GM10248 (cell line): ENCODE data around the gene AIFM2.

Experiments
- CTCF ChIA-PET: fragments of 300-600 bp; sonication (Branson Sonifier 250); formaldehyde crosslinking; extraction: SDS; loops from one replicate; lab custom pipeline; 2021; ENCODE audit warnings: antibody characterized with exemption; lab: Yijun Ruan, JAX
- POLR2A ChIA-PET: fragments of 350-650 bp; sonication (Branson Sonifier 250); formaldehyde crosslinking; extraction: SDS; loops from one replicate; lab custom pipeline; 2020; ENCODE audit warnings: antibody characterized with exemption; lab: Yijun Ruan, JAX
- DNase-seq: peaks from one replicate; pipeline ENCODE4 v3.0.0; 2012; ENCODE audit errors: extremely low spot score
- CTCF ChIP-seq: IDR thresholded peaks from 2 replicates; pipeline ENCODE4 v1.5.1; 2012; ENCODE audit warnings: mild to moderate bottlenecking, low read depth; ENCODE audit errors: extremely low read depth, missing control alignments, control extremely low read depth

The AIFM2 gene

GRCh38 chr10:70147259-70147625 is 14.6 kb upstream of the AIFM2 start:
- no peak for DNase-seq
- POLR2A ChIA-PET = no interaction called here
- CTCF ChIA-PET = interaction anchor here (0.7 to 5.4 kb wide), 19 partner anchors 9 to 262 kb away, joined by 3 to 77 read pairs (median 11); partner anchors contain the start of genes AIFM2, EIF4EBP2 and SAR1A
- TF ChIP-seq CTCF = no peak

GRCh38 chr10:70146489-70147258 is 14.0 kb upstream of the AIFM2 start, which contains the start of gene TYSND1:
TSS of gene TYSND1 (minus strand) at chr10:70146700. CDS start at chr10:70146586, 114 bp downstream.
- POLR2A ChIA-PET = interaction anchor here (0.7 to 1.8 kb wide), 10 partner anchors 9 to 85 kb away, joined by 3 to 15 read pairs (median 6); partner anchors contain the start of gene SAR1A
- DNase-seq = peak; percentile 97
- CTCF ChIA-PET = interaction anchor here (0.6 to 5.4 kb wide), 34 partner anchors 9 to 267 kb away, joined by 3 to 77 read pairs (median 4); partner anchors contain the start of genes AIFM2, EIF4EBP2, PPA1 and SAR1A
- TF ChIP-seq CTCF = peak; percentile 85

GRCh38 chr10:70145666-70146488 is 13.3 kb upstream of the AIFM2 start:
- peak; percentile 79 for DNase-seq
- CTCF ChIA-PET = interaction anchor here (0.6 to 5.4 kb wide), 32 partner anchors 8 to 268 kb away, joined by 3 to 77 read pairs (median 6); partner anchors contain the start of genes AIFM2, EIF4EBP2, PPA1 and SAR1A
- POLR2A ChIA-PET = interaction anchor here (0.7 to 1.8 kb wide), 11 partner anchors 10 to 259 kb away, joined by 3 to 15 read pairs (median 5); partner anchors contain the start of gene SAR1A
- TF ChIP-seq CTCF = peak; percentile 78

GRCh38 chr10:70145166-70145665 is 12.6 kb upstream of the AIFM2 start:
- no peak for TF ChIP-seq CTCF
- peak; percentile 18 for DNase-seq
- ChIA-PET CTCF (interaction anchor here (1.4 to 5.4 kb wide), 17 partner anchors 10 to 269 kb away, joined by 4 to 77 read pairs (median 14); partner anchors contain the start of genes AIFM2 and SAR1A), POLR2A (interaction anchor here (0.7 to 1.8 kb wide), 3 partner anchors 11 to 260 kb away, joined by 3 to 15 read pairs (median 9); partner anchors contain the start of gene SAR1A)

- POLR2A ChIA-PET = no interaction called here
- CTCF ChIA-PET = interaction anchor here (0.9 to 5.4 kb wide), 12 partner anchors 10 to 220 kb away, joined by 3 to 77 read pairs (median 19); partner anchors contain the start of gene AIFM2
- TF ChIP-seq CTCF = no peak
- DNase-seq = no peak
Measured at GRCh38 chr10:70144372-70145110, 11.9 kb upstream of the AIFM2 start.
